NCI-H2196 treated with DMSO at 0.1 percent for 48 hours (cell line): ENCODE results near the gene UBE3C.
A peak's percentile ranks its signal among the peaks of the same experiment; 100 is the strongest.
"Not testable (repeated sequence)": the region's sequence is repeated elsewhere in the genome, so short reads cannot be mapped to it uniquely, and the experiment has no call there.

Experiments
- DNase-seq: peaks from one replicate; lab custom pipeline; 2025; ENCODE audit not compliant: unreplicated experiment; lab: John Stamatoyannopoulos, UW

Gene UBE3C

GRCh38 chr7:157269341-157270059 is 130.8 kb downstream of the UBE3C start:
- DNase-seq, result no peak

- DNase-seq, result no peak
Observed at GRCh38 chr7:157270060-157270444, 131.3 kb downstream of the UBE3C start.

GRCh38 chr7:157271315-157271990 is 132.7 kb downstream of the UBE3C start:
- no peak for DNase-seq

GRCh38 chr7:157271991-157272324 is 133.2 kb downstream of the UBE3C start:
- peak; percentile 11 for DNase-seq

- DNase-seq, result no peak
Observed at GRCh38 chr7:157272351-157273207, 133.9 kb downstream of the UBE3C start.

GRCh38 chr7:157273208-157274093 is 134.7 kb downstream of the UBE3C start:
- DNase-seq, result peak; percentile 8

- DNase-seq, result not testable (repeated sequence)
Observed at GRCh38 chr7:157274094-157274634, 135.4 kb downstream of the UBE3C start.

- no peak for DNase-seq
Observed at GRCh38 chr7:157274991-157275427, 136.3 kb downstream of the UBE3C start.

- DNase-seq, result no peak
Observed at GRCh38 chr7:157276091-157276561, 137.4 kb downstream of the UBE3C start.

- no peak for DNase-seq
Observed at GRCh38 chr7:157276731-157277562, 138.2 kb downstream of the UBE3C start.

- DNase-seq, result not testable (repeated sequence)
Observed at GRCh38 chr7:157277568-157277967, 138.8 kb downstream of the UBE3C start.

GRCh38 chr7:157278167-157278790 is 139.6 kb downstream of the UBE3C start:
- DNase-seq, result no peak

- DNase-seq, result no peak
Observed at GRCh38 chr7:157278791-157279724, 140.3 kb downstream of the UBE3C start.

GRCh38 chr7:157279741-157280215 is 141.1 kb downstream of the UBE3C start:
- DNase-seq, result no peak

GRCh38 chr7:157280216-157280841 is 141.6 kb downstream of the UBE3C start:
- no peak for DNase-seq

GRCh38 chr7:157281221-157281998 is 142.7 kb downstream of the UBE3C start:
- DNase-seq, result no peak
